Ovary (tissue), 3 donors: ENCODE results near the gene L2HGDH.

Experiments used
- EP300 ChIP-seq: sonication (generic); formaldehyde crosslinking; IDR thresholded peaks from one replicate; pipeline ENCODE4 v1.6.1; 2017; ENCODE audit warnings: antibody characterized with exemption
- TF ChIP-seq, protein P1 (sequence below), 3 donors: fragments of 450-650 bp in 2 of 3; fragments of 200-600 bp in 1 of 3; IDR thresholded peaks; one replicate each; pipeline versions ENCODE4 v1.5.1 to v1.8.0; 2016 to 2022; ENCODE audit warnings: antibody characterized with exemption in 3 of 3, mild to moderate bottlenecking in 1 of 3
- donor health status: DM: no; HTN: no; CAD: no.

DNA sequence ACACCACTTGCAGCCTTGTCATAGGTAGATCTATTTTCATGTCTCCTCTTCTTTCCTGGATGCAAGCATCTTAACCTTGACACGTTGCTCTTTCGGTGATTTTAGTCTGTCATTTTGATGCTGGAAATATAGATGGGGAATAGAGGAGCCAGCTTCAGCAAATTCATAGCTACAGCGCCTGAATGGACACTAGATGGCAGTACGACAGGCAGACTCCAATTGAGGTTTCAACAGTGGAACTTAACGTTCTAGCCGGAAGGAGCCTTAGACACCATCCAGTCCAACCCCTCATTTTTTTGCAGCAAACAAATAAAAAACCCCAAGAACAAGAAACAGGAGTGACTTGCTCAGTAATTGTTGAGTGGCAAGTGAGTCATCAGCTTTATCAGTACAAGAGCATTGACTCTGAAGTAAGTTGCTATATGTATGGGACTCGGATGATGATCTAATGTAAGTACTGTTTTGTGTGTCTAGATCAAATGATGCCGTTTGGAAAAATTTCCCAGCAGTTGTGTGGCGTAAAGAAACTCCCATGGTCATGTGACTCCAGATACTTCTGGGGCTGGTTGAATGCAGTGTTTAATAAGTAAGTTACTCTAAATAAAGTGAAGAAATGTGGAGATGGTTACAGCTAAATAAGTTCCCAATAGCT lies 9.1 kb upstream of the L2HGDH start:
- TF ChIP-seq, protein P1, sequence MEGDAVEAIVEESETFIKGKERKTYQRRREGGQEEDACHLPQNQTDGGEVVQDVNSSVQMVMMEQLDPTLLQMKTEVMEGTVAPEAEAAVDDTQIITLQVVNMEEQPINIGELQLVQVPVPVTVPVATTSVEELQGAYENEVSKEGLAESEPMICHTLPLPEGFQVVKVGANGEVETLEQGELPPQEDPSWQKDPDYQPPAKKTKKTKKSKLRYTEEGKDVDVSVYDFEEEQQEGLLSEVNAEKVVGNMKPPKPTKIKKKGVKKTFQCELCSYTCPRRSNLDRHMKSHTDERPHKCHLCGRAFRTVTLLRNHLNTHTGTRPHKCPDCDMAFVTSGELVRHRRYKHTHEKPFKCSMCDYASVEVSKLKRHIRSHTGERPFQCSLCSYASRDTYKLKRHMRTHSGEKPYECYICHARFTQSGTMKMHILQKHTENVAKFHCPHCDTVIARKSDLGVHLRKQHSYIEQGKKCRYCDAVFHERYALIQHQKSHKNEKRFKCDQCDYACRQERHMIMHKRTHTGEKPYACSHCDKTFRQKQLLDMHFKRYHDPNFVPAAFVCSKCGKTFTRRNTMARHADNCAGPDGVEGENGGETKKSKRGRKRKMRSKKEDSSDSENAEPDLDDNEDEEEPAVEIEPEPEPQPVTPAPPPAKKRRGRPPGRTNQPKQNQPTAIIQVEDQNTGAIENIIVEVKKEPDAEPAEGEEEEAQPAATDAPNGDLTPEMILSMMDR (IDR thresholded peaks at IDR 0.05): peak; percentile 60 to 82 (median 78)
- TF ChIP-seq EP300: no peak
